PC-3 (cell line): ENCODE measurements around the gene KLK1. TPM values are rescaled to one million over a fixed set of nuclear protein-coding genes. Genes with fewer than 3 reads are reported as not detected.

Source experiments
- total RNA-seq: library from RNA; depleted of rRNA; stranded (reverse); fragments of >200 nt; gene quantifications from 2 replicates; pipeline ENCODE4 v1.2.3, GENCODE V29; 2014; rRNA removed

KLK1 gene
- total RNA-seq, 1 experiment from 2014 or later, result not detected

Other genes starting within 250 kb of the KLK1 start
- gene SYT3, start 183.9 kb downstream of the KLK1 start, total RNA-seq, result 0.12 and 0.18 TPM in 2 replicates
- gene C19orf81, start 174.3 kb downstream of the KLK1 start, total RNA-seq, result 5.7 and 20.0 TPM in 2 replicates
- gene SHANK1, start 104.0 kb downstream of the KLK1 start, total RNA-seq, result 0.12 and 0.47 TPM in 2 replicates
- 2.3 and 2.4 TPM in 2 replicates for gene CLEC11A, start 100.4 kb downstream of the KLK1 start, total RNA-seq
- not detected in 2 replicates for gene GPR32, start 53.3 kb downstream of the KLK1 start, total RNA-seq
- not detected in 2 replicates for gene ACP4, start 33.4 kb downstream of the KLK1 start, total RNA-seq
- 1.3 TPM in 1 of 2 replicates, not detected in the other for gene KLK15, start 9.8 kb upstream of the KLK1 start, total RNA-seq
- gene KLK3, start 31.1 kb upstream of the KLK1 start, total RNA-seq, result not detected in 2 replicates
- not detected in 2 replicates for gene KLK2, start 49.7 kb upstream of the KLK1 start, total RNA-seq
- gene KLK4, start 87.6 kb upstream of the KLK1 start, total RNA-seq, result not detected in 2 replicates
- gene KLK5, start 129.3 kb upstream of the KLK1 start, total RNA-seq, result 58.5 and 59.0 TPM in 2 replicates
- gene KLK6, start 145.8 kb upstream of the KLK1 start, total RNA-seq, result 73.7 and 75.0 TPM in 2 replicates
- gene KLK7, start 160.1 kb upstream of the KLK1 start, total RNA-seq, result 0.23 and 3.6 TPM in 2 replicates
- 2.3 TPM in 1 of 2 replicates, not detected in the other for gene KLK8, start 177.8 kb upstream of the KLK1 start, total RNA-seq
- 1.2 and 2.9 TPM in 2 replicates for gene KLK10, start 195.9 kb upstream of the KLK1 start, total RNA-seq
- gene KLK11, start 202.8 kb upstream of the KLK1 start, total RNA-seq, result 0.23 TPM in 1 of 2 replicates, not detected in the other
- not detected in 2 replicates for gene KLK12, start 211.2 kb upstream of the KLK1 start, total RNA-seq
- not detected in 2 replicates for gene KLK13, start 241.3 kb upstream of the KLK1 start, total RNA-seq